B cell (primary cell): ENCODE measurements around the gene PRDM2.

ENCODE experiments used
- CTCF ChIP-seq: fragments of 200-600 bp; IDR thresholded peaks from one replicate; pipeline ENCODE4 v1.8.0; 2022; ENCODE audit warnings: antibody characterized with exemption, mild to moderate bottlenecking
- EZH2 ChIP-seq: IDR thresholded peaks from 2 replicates; pipeline ENCODE4 v1.6.1; 2012; ENCODE audit warnings: borderline replicate concordance, low read depth, mild to moderate bottlenecking, moderate library complexity, low read length; ENCODE audit not compliant: insufficient read depth, poor library complexity, severe bottlenecking

GRCh38 chr1:13851726-13852125, 151.7 kb downstream of the PRDM2 start:
- TF ChIP-seq CTCF (no peak), EZH2 (no peak)
